SK-N-SH treated with all-trans-retinoic acid at 6 μM for 48 hours (cell line): ENCODE measurements around the gene RAI14.

ENCODE experiments used
- ARNTL ChIP-seq: fragments of 450-650 bp; formaldehyde crosslinking; IDR thresholded peaks from 2 replicates; pipeline ENCODE4 v1.5.0; 2020; ENCODE audit warnings: low read depth, mild to moderate bottlenecking, moderate library complexity, borderline replicate concordance
- BACH2 ChIP-seq: fragments of 250-450 bp; sonication (Bioruptor Pico); IDR thresholded peaks from 2 replicates; pipeline ENCODE4 v1.9.0; 2021; ENCODE audit warnings: mild to moderate bottlenecking, borderline replicate concordance
- ESRRG ChIP-seq: fragments of 250-450 bp; sonication (Bioruptor Pico); IDR thresholded peaks from 2 replicates; pipeline ENCODE4 v1.6.1; 2021; ENCODE audit warnings: mild to moderate bottlenecking
- ISL1 ChIP-seq: fragments of 250-450 bp; sonication (Bioruptor Pico); IDR thresholded peaks from 2 replicates; pipeline ENCODE4 v2.1.2; 2022; ENCODE audit warnings: mild to moderate bottlenecking, moderate library complexity
- POU6F1 ChIP-seq: fragments of 250-450 bp; sonication (Bioruptor Pico); IDR thresholded peaks from 2 replicates; pipeline ENCODE4 v1.8.0; 2021; ENCODE audit warnings: low read depth, mild to moderate bottlenecking, moderate library complexity, borderline replicate concordance
- PPARA ChIP-seq: fragments of 250-450 bp; sonication (Bioruptor Pico); IDR thresholded peaks from 2 replicates; pipeline ENCODE4 v1.5.0; 2020; ENCODE audit warnings: mild to moderate bottlenecking, borderline replicate concordance
- RARB ChIP-seq: fragments of 250-450 bp; sonication (Bioruptor Pico); IDR thresholded peaks from 2 replicates; pipeline ENCODE4 v1.8.0; 2021; ENCODE audit warnings: mild to moderate bottlenecking, moderate library complexity
- ZFP3 ChIP-seq: fragments of 250-450 bp; sonication (Bioruptor Pico); IDR thresholded peaks from 2 replicates; pipeline ENCODE4 v1.5.0; 2020; ENCODE audit warnings: mild to moderate bottlenecking, moderate library complexity
- ZNF70 ChIP-seq: fragments of 450-650 bp; formaldehyde crosslinking; IDR thresholded peaks from 2 replicates; pipeline ENCODE4 v1.5.0; 2020; ENCODE audit warnings: mild to moderate bottlenecking, moderate library complexity
- TF ChIP-seq, protein P1 (sequence below): fragments of 250-450 bp; sonication (Bioruptor Pico); IDR thresholded peaks from 2 replicates; pipeline ENCODE4 v1.5.1; 2020; ENCODE audit warnings: low read depth, mild to moderate bottlenecking, moderate library complexity

GRCh38 chr5:34838785-34839714, 182.9 kb downstream of the RAI14 start, which contains the start of gene TTC23L:
- TF ChIP-seq, protein P1, sequence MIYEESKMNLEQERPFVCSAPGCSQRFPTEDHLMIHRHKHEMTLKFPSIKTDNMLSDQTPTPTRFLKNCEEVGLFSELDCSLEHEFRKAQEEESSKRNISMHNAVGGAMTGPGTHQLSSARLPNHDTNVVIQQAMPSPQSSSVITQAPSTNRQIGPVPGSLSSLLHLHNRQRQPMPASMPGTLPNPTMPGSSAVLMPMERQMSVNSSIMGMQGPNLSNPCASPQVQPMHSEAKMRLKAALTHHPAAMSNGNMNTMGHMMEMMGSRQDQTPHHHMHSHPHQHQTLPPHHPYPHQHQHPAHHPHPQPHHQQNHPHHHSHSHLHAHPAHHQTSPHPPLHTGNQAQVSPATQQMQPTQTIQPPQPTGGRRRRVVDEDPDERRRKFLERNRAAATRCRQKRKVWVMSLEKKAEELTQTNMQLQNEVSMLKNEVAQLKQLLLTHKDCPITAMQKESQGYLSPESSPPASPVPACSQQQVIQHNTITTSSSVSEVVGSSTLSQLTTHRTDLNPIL, result no peak
- TF ChIP-seq ZNF70 (no peak), ISL1 (CRISPR knock-in tag) (no peak), ZFP3 (CRISPR knock-in tag) (no peak), ESRRG (CRISPR knock-in tag) (no peak), RARB (CRISPR knock-in tag) (no peak), PPARA (CRISPR knock-in tag) (no peak), POU6F1 (CRISPR knock-in tag) (no peak), BACH2 (CRISPR knock-in tag) (no peak), ARNTL (CRISPR knock-in tag) (no peak)
